Common myeloid progenitor, CD34-positive (primary cell): ENCODE measurements around the gene TACC2.

Experiments used
- CTCF ChIA-PET: fragments of 350-600 bp; sonication (Branson Sonifier 250); formaldehyde crosslinking; loops from one replicate; lab custom pipeline; 2021; ENCODE audit warnings: antibody characterized with exemption; lab: Charles Lee
- POLR2A ChIA-PET: fragments of 350-600 bp; sonication (Branson Sonifier 250); formaldehyde crosslinking; loops from one replicate; lab custom pipeline; 2021; ENCODE audit warnings: antibody characterized with exemption; lab: Charles Lee
- DNase-seq, 3 donors: peaks; one replicate each; pipeline versions ENCODE4 v3.0.0 to v3.0.0-alpha.2; 2013
- H3K27ac ChIP-seq, 2 experiments: 1 replicate in 1 of 2; 2 replicates in 1 of 2; pipeline ENCODE4 v1.7.0; 2013; ENCODE audit warnings: inconsistent platforms in 2 of 2, low read length in 2 of 2, mild to moderate bottlenecking in 2 of 2, low read depth in 1 of 2, moderate library complexity in 1 of 2; ENCODE audit not compliant: severe bottlenecking in 2 of 2, insufficient read depth in 1 of 2, poor library complexity in 1 of 2
- H3K27me3 ChIP-seq, 5 experiments: replicated peaks in 2 of 5; 1 replicate in 3 of 5; 2 replicates in 2 of 5; pipeline versions ENCODE4 v1.6.1 to v1.7.0; 2013; ENCODE audit warnings: low read length in 4 of 5, mild to moderate bottlenecking in 2 of 5, moderate library complexity in 2 of 5, inconsistent platforms in 1 of 5; ENCODE audit not compliant: insufficient read depth in 5 of 5, control insufficient read depth in 4 of 5
- H3K36me3 ChIP-seq, 4 experiments: 1 replicate in 2 of 4; 2 replicates in 2 of 4; pipeline versions ENCODE4 v1.6.1 to v1.7.0; 2013; ENCODE audit warnings: low read length in 3 of 4, control low read depth in 1 of 4, mild to moderate bottlenecking in 1 of 4; ENCODE audit not compliant: control insufficient read depth in 4 of 4, insufficient read depth in 4 of 4
- H3K4me1 ChIP-seq, 4 experiments: 1 replicate in 3 of 4; 2 replicates in 1 of 4; pipeline versions ENCODE4 v1.6.1 to v1.7.1; 2013; ENCODE audit warnings: low read length in 3 of 4, mild to moderate bottlenecking in 3 of 4, control low read depth in 1 of 4, inconsistent platforms in 1 of 4, moderate library complexity in 1 of 4; ENCODE audit not compliant: control insufficient read depth in 4 of 4, insufficient read depth in 4 of 4; ENCODE audit errors: control extremely low read depth in 1 of 4
- H3K4me3 ChIP-seq, 7 experiments: 1 replicate in 4 of 7; 2 replicates in 3 of 7; pipeline versions ENCODE4 v1.5.1 to v1.7.0; 2013; ENCODE audit warnings: mild to moderate bottlenecking in 7 of 7, low read length in 6 of 7, moderate library complexity in 6 of 7, inconsistent platforms in 2 of 7, low read depth in 2 of 7, control low read depth in 1 of 7; ENCODE audit not compliant: insufficient read depth in 4 of 7, control insufficient read depth in 1 of 7; ENCODE audit errors: extremely low read depth in 1 of 7
- H3K9me3 ChIP-seq, 5 experiments: 1 replicate in 4 of 5; 2 replicates in 1 of 5; pipeline versions ENCODE4 v1.6.1 to v1.7.1; 2013; ENCODE audit warnings: low read length in 4 of 5, mild to moderate bottlenecking in 2 of 5, inconsistent platforms in 1 of 5, low read depth in 1 of 5, moderate library complexity in 1 of 5; ENCODE audit not compliant: control insufficient read depth in 4 of 5, insufficient read depth in 2 of 5; ENCODE audit errors: control extremely low read depth in 1 of 5
- WGBS: methylation state at CpG from one replicate; pipeline ENCODE4 v1.1.5; 2013; ENCODE audit not compliant: insufficient coverage; 5-methylcytosine and 5-hydroxymethylcytosine counted together

TACC2 gene

DNA sequence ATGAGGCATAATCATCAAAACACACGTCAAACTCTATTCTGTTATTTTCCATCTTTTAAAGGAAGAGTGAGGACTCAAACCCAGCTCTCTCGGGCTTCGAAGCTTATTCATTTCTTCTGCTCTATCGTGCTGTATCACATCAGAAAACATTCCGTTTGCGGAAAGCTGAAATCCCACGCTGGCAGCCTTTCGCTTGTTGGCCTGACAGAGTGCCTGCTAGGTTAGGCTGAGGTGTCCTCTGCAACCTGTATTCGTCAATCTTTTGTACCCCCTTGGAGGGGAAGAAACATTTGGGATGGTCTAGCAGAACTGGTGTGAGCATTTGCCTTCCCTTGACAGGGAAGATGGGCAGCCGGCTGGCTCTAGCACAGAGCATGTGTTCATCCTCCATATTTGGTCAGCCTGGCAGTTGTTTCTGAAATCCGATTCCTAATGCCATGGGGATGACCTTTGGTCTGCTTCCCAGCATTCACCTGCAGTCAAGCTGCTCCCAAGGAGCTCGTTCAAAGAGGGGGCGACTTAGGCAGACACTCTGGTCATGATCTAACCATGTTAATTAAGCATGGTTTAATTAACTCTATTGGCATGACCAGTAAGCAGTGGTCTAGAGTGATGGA lies 55.2 kb downstream of the TACC2 start:
- Histone ChIP-seq H3K4me3 (no peak overlapping the region), H3K9me3 (no peaks in the 10 kb centered on the region), H3K27me3 (peaks cover 0 to 33% (median 6%) of the 10 kb centered on the region in 5 experiments), H3K27ac (no peak overlapping the region), H3K4me1 (no peaks in the 10 kb centered on the region), H3K36me3 (no peaks in the 10 kb centered on the region)
- WGBS, result 84% methylated on average over 13 of the region's 13 CpGs
- ChIA-PET CTCF (no interaction called here), POLR2A (no interaction called here)
- DNase-seq, result no peak

GRCh38 chr10:122044713-122045112 lies 55.8 kb downstream of the TACC2 start:
- peaks cover 0 to 32% (median 6%) of the 10 kb centered on the region in 5 experiments for H3K27me3 ChIP-seq
- H3K4me1 ChIP-seq, result no peaks in the 10 kb centered on the region
- H3K9me3 ChIP-seq, result no peaks in the 10 kb centered on the region
- no peak overlapping the region for H3K27ac ChIP-seq
- ChIA-PET POLR2A (no interaction called here), CTCF (no interaction called here)
- no peaks in the 10 kb centered on the region for H3K36me3 ChIP-seq
- 57% methylated on average over 7 of the region's 9 CpGs for WGBS
- H3K4me3 ChIP-seq, result no peak overlapping the region
- DNase-seq, result no peak

DNA sequence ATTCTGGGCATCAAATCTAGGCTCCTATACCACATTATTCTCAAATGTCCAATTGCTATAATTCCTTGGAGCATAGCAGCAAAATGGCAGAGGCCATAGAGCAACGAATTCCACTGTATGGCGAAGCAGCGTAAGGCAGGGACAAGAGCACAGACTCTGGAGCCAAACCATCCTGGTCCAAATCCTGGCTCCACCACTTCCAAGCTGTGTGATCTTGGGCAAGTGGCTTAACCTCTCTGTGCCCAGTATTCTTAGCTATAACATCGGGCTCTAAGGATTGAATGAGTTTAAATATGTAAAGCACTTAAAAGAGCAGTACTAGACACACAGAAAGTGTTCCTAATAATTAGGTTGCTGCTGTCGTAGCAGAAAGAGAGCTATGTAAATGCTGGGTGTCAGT lies 56.2 kb downstream of the TACC2 start:
- no peaks in the 10 kb centered on the region for H3K4me1 ChIP-seq
- peaks cover 0 to 27% (median 6%) of the 10 kb centered on the region in 5 experiments for H3K27me3 ChIP-seq
- no peaks in the 10 kb centered on the region for H3K9me3 ChIP-seq
- no peak for DNase-seq
- POLR2A ChIA-PET, result no interaction called here
- 80% methylated on average over 2 of the region's 5 CpGs for WGBS
- H3K4me3 ChIP-seq, result no peak overlapping the region
- no peak overlapping the region for H3K27ac ChIP-seq
- CTCF ChIA-PET, result no interaction called here
- no peaks in the 10 kb centered on the region for H3K36me3 ChIP-seq

DNA sequence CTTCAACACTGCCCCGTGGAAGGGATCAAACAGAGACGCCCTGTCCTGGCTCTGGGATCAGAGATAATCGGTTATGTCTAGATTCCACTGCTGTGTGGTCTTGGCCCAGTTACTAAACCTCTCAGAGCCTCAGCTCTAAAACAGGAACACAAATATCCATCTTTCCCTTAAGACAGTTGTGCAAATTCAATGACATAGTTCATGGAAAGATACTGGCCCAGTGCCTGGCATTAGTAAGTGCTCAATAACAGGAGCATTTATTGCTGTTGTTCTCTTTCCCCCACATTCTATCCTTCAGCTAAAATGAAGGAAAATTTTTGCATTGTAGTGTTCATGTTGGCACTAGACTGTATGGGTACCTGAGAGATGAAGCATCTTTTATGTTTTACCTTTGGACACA lies 58.6 kb downstream of the TACC2 start:
- ChIA-PET POLR2A (no interaction called here), CTCF (no interaction called here)

GRCh38 chr10:122049076-122049475 lies 60.1 kb downstream of the TACC2 start:
- DNase-seq, result no peak
- Histone ChIP-seq H3K9me3 (no peaks in the 10 kb centered on the region), H3K27me3 (peaks cover 0 to 20% (median 6%) of the 10 kb centered on the region in 5 experiments), H3K4me1 (no peaks in the 10 kb centered on the region), H3K36me3 (no peaks in the 10 kb centered on the region), H3K27ac (no peak overlapping the region), H3K4me3 (no peak overlapping the region)
- ChIA-PET CTCF (no interaction called here), POLR2A (no interaction called here)
- 100% methylated on average over 3 of the region's 9 CpGs for WGBS

More for the DNA sequence above, 58.6 kb downstream of the TACC2 start:
- Histone ChIP-seq H3K4me3 (no peak overlapping the region), H3K27me3 (peaks cover 0 to 20% (median 6%) of the 10 kb centered on the region in 5 experiments), H3K4me1 (no peaks in the 10 kb centered on the region), H3K27ac (no peak overlapping the region), H3K36me3 (no peaks in the 10 kb centered on the region), H3K9me3 (no peaks in the 10 kb centered on the region)
- WGBS, result 100% methylated on average over 3 of the region's 3 CpGs
- no peak for DNase-seq

- DNase-seq, result no peak
- no peaks in the 10 kb centered on the region for H3K9me3 ChIP-seq
- no peak overlapping the region for H3K27ac ChIP-seq
- H3K4me3 ChIP-seq, result no peak overlapping the region
- ChIA-PET POLR2A (no interaction called here), CTCF (no interaction called here)
- no peaks in the 10 kb centered on the region for H3K4me1 ChIP-seq
- 92% methylated on average over 9 of the region's 10 CpGs for WGBS
- H3K27me3 ChIP-seq, result peaks cover 0 to 17% (median 2%) of the 10 kb centered on the region in 5 experiments
- H3K36me3 ChIP-seq, result no peaks in the 10 kb centered on the region
Observed at GRCh38 chr10:122050311-122050710, 61.3 kb downstream of the TACC2 start.

GRCh38 chr10:122050811-122051210 lies 61.8 kb downstream of the TACC2 start:
- no peak for DNase-seq
- Histone ChIP-seq H3K27me3 (peaks cover 0 to 16% (median 2%) of the 10 kb centered on the region in 5 experiments), H3K4me3 (no peak overlapping the region), H3K27ac (no peak overlapping the region), H3K9me3 (no peaks in the 10 kb centered on the region), H3K4me1 (no peaks in the 10 kb centered on the region), H3K36me3 (no peaks in the 10 kb centered on the region)
- 81% methylated on average over 6 of the region's 9 CpGs for WGBS
- ChIA-PET CTCF (no interaction called here), POLR2A (no interaction called here)
